ENCODE data around the gene OR5L1.

DNA sequence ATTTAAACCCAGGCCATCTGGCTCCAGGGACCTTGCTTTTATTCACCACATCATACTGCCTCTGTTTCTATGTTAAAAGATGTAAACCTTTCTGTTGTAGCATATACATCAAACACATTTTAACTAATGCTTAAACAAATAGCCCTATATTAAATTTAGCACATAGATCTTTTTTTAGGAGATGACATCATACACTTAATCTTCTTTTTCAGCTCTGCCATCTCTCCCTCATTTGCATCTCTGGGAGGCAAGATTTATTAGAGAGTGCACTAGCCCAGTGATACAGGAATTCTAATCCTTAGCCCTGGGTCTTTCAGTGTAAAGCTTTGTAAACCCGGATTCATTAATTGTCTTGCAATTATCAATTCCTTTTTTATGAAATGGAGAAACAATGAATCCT lies 41.0 kb downstream of the OR5L1 start:
- no peak for TF ChIP-seq FOXA1 (IDR thresholded peaks at IDR 0.05)
- no peak for TF ChIP-seq ARNT (IDR thresholded peaks at IDR 0.05)
- TF ChIP-seq ZNF384 (IDR thresholded peaks at IDR 0.05), result no peak
- no peak for TF ChIP-seq FOXM1 (IDR thresholded peaks at IDR 0.05; ENCODE audit: borderline replicate concordance)
- no peak for TF ChIP-seq SP1 (IDR thresholded peaks at IDR 0.05)
- no peak for TF ChIP-seq SUZ12 (IDR thresholded peaks at IDR 0.05)
- TF ChIP-seq TARDBP (IDR thresholded peaks at IDR 0.05), result no peak
- TF ChIP-seq CTBP1 (IDR thresholded peaks at IDR 0.05; ENCODE audit: borderline replicate concordance), result no peak
- TF ChIP-seq FOXK2 (IDR thresholded peaks at IDR 0.05), result no peak
